ENCODE measurements around the gene EMD.

Gene EMD

DNA sequence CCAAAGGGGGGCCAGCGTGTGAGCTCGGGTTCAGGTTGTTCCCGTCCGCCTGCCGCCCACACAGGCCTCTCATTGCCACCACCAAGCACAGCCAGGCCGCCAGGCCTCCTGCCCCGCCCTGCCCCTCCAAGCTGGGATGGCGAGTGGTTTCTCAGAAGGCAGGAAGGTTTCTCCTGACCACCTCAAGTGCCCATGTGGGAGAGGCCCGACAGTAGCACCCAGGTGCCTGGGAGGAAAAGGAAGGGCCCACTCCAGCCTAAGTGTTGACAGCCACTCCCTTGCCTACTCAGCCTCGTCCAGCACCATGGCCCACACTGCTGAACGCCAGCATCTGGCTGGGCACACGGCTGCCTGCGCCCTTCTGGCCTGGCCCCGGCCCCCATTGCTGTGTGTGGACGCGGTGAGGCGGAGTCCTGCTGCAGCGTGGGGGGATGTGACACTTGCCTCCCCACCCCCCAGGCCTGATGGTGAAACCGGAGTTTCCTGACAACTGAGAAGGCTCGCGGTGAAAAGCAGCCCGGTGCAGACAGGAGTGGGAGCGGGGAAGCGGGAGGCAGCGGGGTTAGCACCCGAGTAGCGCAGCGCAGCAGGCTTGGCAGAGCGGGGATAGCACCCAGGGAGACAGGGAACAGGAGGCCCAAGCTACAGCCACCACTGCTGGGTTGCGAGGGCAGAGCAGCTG, 23.9 kb upstream of the EMD start:
- DNase-seq (ENCODE audit: low read depth in 1 of 2, low spot score in 1 of 2) = no peak

DNA sequence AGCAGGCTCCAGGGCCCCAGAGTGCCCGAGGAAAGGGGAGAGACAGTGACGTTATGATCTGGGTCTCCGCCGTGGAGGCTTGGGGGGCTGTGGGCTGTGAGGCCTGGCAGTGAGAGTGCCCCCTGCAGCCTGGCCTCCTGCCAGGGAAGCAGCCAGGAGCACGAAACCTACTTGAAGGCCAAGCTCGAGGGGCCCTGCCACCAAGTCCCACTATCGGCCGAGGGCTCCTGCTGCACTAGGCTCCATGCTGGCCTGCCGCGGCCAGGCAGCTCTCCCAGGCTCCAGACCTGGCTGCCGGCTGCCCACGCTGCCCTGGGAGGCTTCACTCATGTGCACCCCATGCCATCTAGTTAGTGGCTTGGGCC, 23.3 kb upstream of the EMD start:
- DNase-seq (ENCODE audit: low read depth in 1 of 2, low spot score in 1 of 2) = no peak

DNA sequence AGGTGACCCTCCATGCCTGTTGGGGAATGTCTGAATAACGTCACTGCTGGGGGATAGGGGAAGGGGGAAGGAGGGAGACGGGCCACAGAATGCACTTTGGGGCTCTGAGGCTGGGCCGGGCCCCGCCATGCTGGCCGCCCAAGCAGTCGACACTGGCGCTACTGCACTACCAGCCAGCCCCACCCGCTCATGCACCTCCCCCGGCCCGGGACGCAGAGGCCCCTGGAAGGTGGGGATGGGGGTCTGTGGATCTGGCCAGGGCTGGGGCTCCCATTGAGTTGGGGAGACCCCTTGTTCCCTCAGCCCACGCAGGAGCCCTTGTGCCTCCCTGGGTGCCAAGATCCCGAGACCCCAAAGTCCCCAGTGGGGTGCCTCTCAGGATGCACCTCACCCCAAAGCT, 22.5 kb upstream of the EMD start:
- no peak for DNase-seq (ENCODE audit: low read depth in 1 of 2, low spot score in 1 of 2)

DNA sequence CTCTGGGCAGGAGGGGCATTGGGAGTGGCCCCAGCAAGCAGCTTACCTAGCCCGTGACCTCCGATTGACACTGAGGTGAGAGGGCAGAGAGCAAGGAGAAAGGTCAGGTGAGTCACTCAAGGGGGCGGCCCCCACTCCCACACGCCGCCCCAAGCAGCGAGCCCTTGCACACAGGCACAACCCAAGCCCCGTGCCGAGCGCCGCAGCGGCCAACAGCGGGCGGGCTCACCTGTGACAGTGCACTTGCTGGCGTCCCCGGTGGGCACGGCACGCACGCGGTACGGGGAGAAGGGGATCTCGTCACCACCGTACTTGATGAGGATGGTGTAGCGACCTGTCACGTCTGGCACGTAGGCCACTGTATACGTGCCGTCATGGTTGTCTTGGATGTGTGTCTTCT, 21.9 kb upstream of the EMD start:
- DNase-seq (ENCODE audit: low read depth in 1 of 2, low spot score in 1 of 2) = no peak

DNA sequence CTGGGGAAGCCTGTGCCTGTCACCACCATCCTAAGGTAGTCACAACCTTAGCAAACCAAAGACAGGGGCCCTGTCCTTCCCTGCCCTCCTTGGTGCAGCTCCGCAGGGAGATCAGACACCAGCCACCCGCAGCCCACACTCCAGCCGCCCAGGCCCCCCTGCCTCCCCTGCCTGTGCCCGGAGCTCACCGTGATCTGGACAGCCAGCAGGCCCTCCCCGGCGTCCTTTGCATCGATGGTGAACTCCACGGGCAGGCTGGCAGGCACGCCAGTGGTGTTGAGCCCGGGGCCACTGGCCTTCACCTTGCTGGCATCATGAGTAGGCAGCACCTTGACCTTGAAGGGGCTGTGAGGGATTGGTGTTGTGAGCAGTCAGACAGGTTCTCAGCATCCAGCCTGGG, 21.1 kb upstream of the EMD start:
- DNase-seq (ENCODE audit: low read depth in 1 of 2, low spot score in 1 of 2) = no peak

DNA sequence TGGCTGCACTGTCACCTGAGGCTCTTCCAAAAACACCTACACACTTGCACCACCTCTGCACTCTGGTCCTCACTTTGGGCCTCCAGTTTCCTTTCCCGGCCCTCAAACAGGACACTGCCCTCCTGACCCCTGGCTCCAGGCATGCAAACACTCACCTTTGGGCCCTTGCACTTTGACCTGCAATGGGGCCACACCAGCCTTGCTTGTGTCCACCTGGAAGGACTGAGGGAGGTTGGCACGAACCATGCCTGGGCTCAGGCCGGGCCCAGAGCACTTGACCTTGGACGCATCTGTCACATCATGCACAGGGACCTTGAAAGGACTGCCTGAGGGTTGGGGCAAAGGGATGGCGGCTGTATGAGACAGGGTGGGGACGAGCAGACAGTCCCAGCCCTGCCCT, 20.3 kb upstream of the EMD start:
- no peak for DNase-seq (ENCODE audit: low read depth in 1 of 2, low spot score in 1 of 2)

DNA sequence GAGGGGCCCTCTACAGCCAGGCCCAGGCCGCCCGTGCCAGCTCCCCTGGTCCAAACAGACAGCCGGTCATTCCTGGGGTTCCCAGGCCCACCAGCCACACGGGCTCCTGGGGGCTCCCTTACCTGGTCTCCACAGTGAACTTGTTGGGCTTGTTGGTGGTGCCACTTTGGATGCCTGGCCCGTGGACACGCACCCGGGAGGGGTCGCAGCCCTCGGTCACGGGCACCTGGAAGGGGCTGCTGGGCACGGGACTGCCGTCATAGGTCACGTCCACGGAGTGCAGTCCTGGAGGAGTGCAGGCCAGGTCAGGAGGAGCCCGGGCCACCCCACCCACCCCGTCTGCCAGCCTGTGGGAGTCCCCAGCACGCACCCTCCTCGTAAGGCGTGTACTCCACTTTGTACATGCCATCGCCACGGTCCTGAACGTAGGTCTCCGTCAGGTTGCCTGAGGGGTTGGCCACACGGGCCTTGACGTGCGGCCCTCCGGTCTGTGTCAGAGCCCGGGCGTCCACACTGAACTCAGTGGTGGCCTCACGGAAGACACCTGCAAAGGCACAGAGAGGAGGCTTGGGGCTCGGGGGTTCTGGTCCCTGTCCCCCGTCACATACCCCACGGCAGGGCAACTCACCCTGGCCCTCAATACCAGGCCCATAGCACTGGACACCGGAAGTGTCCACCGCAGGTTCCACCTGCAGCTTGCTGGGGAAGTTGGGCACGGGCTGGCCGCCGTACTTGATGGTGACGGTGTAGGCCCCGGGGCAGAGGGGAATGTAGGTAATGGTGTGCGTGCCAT, 19.5 kb upstream of the EMD start:
- DNase-seq (ENCODE audit: low read depth in 1 of 2, low spot score in 1 of 2) = no peak

DNA sequence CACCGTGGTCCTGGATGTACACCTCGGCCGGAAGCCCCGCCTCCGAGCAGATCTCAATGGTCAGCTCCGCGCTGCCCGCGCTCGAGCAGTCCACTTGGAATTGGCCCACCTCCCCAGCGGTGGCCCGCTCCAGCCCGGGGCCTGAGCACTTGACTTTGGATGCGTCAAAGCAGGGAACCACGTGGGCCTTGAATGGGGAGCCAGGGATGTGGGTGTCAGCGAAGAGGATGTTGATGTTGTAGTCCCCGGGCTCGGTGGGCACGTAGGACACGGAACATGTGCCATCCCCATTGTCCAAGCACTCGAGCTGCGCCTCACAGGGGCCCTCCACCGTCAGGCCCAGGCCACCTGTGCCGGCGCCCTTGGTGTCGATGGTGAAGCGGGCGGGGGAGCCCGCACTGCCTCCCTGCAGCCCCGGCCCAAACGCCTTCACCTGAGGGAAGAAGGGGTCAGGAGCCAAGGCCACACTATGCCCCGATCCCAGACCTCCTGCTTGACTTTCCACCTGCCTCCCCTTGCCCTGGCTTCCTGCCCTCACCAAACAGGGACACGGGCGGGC, 18.9 kb upstream of the EMD start:
- DNase-seq (ENCODE audit: low read depth in 1 of 2, low spot score in 1 of 2) = no peak

DNA sequence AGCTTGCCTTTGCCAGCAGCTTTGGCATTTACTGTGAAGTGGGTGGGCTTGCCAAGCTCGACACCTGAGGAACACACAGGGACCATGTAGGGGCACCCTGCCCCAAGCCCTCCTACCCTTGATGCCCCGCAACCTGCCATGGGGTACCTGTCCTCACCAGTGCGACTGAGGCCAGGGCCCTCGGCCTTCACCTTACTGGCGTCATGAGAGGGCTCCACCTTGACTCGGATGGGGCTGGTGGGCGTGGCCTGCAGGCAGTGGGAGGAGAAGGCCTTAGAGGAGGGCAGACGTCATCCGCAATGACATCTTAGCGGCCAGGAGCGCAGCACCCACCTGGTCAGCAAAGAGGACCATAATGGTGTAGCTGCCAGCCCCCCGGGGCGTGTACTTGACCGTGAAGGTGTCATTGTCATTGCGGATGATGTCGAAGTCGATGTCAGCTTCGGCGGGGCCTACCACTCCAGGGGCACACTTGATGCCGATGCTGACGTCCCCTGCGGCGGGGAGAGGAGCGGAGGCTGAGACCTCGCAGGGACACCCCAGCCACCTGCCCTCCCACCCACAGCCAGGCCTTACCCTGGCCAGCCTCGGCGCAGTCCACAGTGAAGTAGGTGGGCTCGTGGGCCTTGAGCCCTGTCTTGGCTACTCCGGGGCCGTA, 16.9 kb upstream of the EMD start:
- DNase-seq (ENCODE audit: low read depth in 1 of 2, low spot score in 1 of 2) = no peak

DNA sequence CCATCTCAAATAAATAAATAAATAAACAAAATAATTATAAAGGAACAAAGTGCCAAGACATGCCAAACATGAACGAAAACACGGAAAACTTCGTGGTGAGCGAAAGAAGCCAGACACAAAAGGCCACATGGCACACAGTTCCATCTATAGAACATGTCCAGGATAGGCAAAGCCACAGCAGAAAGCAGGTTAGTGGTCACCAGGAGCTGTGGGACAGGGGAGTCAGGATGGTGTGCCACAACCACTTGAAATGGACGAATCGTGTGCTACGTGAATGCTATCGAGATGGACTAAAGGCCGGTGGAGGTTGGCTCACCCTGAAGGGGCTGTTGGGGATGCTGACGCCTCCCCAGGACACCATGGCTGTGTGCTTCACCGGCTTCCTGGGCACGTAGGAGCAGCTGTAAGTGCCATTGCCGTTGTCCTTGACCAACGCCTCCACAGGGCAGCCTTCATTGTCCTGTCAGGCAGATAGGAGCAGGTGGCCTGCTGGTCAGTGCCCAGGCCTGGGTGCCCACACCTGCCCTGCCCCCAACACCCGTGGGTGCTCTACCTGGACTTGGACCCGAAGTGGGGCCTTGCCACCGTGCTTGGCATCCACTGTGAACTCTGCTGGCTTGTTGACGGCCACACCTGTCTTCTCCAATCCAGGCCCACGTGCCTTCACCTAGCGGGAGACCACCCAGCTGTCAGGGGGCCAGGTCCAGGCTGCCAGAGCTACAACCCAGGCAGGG, 15.2 kb upstream of the EMD start:
- DNase-seq (ENCODE audit: low read depth in 1 of 2, low spot score in 1 of 2) = no peak

DNA sequence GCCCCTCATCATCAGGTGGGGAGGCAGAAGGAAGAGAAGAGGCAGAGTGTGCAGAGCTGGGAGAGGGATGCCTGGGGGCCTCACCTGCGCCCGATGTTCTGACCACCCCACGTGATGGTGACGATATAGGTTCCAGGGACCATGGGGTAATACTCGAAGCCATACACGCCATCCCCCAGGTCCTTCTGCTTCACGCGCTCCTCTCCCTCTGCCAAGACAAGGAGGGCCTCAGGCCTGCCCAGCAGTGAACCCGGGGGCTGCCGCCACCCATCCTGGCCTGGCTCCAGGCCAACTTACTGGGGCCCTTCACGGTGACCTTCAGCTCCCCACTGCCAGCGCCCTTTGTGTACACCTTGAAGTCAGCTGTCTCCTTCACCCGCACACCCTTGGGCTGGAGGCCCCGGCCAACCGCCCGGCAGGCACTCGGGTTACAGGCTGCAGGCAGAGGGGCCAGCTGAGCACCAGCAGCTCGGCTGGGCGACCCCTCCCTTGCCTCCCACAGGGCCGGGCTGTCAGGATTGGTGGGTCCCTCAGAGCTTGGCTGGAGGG, 14.0 kb upstream of the EMD start:
- no peak for DNase-seq (ENCODE audit: low read depth in 1 of 2, low spot score in 1 of 2)

DNA sequence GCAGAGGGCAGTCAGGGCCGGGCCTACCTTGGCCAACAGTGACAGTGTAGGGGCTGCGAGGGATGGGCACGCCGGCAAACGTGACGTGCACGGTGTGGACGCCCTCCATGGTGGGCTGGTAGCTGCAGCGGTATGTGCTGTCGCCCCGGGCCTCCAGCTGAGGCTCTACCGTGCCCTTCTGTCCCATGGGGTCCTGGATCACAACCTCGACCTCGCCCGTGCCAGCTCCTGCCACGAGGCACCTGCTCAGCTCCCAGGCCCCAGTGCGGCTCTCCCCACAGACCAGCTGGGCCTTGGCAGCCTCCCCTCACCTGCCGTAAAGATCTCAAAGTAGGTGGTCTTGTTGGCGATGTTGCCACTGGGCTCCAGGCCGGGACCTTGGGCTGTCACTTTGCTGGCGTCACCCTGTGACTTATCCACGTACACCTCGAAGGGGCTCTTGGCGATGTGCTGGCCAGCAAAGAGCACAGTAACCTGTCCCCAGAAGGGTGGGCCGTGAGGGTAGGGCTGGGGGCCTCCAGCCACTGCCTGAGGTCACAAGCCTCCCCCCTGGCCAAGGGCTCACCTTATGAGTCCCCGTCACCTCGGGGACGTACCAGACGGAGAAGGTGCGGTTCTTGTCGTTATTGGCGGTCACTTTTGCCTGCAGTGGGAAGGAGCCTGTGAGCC, 13.0 kb upstream of the EMD start:
- no peak for DNase-seq (ENCODE audit: low read depth in 1 of 2, low spot score in 1 of 2)

DNA sequence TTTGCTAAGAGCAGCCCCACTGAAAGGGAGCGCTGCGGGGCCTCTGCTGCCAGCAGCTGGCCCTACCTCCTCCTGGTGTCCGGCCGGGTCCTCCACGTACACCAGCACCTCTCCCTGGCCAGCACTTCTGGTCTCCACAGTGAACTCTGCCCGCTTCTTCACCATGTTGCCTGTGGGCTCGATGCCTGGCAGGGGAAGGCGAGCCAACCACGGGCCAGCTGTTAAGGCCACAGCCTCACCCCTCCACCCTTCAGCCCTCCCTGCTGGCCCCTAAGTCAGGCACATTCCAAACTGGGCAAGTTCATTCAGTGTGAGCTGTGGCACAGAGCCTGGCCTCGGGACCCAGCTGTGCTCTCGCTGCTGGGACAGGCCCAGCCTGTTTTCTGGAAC, 12.4 kb upstream of the EMD start:
- DNase-seq (ENCODE audit: low read depth in 1 of 2, low spot score in 1 of 2) = no peak

DNA sequence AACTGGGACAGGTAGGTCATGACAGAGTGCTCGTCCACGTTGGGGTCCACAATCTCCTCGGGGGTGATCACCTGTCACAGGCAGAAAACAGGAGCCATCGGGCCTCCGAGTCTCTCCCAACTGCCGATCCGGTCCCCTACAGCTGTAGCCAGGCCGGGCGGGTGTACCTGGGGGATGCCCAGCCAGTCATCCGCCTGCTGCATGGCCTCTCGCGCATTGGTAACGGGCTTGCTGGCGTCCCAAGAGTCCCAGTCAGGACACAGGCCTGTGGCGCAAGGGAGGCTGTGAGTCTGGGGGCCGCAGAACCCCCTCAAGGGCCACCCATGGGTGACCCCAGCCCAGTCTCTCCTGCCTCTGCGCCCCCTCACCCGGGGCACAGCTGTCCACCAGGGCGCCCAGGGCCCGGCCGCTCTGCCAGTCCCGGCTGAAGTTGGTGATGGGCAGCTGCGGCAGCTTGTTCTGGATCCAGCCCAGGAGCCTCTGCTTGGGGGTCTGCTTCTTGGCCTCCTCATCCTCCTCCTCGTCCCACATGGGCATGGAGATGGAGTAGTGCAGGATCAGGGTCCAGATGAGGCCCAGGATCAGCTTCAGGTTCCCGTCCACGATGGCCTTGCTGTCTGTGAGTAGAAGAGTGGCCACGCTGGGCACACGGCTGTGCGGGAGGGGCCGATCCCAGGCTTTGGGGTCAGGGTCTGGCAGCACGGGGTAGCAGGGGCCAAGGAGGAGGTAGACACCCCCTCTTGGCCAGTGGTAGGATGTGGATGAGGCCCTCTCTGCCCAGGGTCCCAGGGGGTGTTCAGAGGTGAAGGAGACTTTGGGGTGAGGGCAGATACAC, 11.4 kb upstream of the EMD start:
- no peak for DNase-seq (ENCODE audit: low read depth in 1 of 2, low spot score in 1 of 2)

DNA sequence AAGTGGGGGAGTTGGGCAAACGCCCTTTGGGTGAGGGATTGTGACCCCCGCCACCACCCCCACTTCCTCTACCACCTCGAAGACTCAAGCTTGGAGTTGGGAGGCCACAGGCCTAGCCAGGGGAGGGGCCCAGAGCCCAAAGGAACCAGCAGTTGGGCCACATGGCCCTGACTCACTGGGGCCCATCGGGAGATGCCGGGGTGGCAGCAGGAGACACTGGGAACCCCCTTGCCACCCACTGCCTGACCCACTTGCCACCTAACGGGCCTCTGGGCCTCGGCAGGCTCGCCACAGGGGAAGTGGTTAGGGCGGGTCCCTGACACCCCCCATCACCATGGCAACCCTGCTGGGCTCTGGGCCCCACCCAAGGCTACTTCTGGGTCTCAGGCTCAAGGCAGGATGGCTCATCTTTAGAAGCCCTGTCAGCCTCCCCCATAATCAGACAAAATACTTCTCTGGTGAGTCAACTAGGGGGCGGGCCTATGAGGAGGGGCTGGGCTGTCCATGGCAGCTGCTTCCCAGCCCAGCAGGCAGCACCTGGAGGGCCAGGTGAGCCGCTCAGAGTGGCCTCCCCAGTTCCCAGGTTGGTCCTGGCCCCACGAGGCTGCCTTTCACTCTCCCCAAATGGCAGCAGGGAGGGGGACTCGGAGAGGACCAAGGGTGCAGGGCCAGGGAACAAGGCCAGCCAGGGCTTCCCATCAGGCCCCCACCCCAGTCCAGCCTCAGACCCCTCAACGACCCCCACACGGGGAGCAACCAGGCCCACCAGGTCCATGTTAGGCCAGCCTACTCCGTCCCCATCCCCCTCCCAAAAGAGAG, 10.3 kb upstream of the EMD start:
- peak; percentile 78 to 88 for DNase-seq (ENCODE audit: low read depth in 1 of 2, low spot score in 1 of 2)

DNA sequence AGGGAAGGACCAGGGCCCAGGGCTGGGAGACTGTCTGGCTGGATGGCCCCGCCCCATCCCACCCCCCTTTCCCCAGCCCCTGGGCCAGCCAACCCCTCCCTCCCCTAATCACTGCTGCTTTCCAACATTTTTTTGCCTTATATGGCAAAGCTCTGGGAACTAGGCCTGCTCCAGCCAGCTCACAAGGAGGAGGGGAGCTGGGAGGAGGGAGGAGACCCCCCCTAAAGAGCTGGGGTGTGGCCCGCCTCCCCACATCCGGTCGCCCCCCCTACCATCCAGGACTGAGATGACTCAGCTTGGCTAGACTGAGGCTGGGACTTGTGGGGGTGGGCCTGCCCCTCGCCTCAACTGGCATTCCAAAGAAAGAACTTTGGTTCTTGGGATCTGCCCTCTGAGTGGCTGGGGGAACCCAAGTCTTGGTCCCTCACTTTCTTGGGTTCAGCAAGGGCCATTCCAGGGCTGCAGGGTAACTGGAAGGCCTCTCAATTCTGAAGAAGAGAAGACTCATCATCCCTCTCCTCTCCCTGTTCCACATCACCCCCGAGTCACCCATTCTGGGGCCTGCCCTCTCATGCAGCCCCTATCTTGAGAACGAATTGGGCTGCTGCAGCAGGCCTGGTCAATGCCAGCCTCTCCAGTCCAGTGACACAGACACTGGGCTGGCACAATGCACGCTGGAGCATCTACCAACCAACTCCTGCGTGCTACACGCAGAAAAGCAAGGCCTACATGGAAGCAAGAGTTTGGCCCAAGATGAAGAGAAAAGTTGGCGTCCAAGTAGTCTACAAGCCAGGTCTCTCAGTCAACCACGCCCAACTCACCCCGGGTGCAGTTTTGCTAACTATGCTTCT, 9.4 kb upstream of the EMD start:
- DNase-seq (ENCODE audit: low read depth in 1 of 2, low spot score in 1 of 2) = peak; percentile 41 to 56

DNA sequence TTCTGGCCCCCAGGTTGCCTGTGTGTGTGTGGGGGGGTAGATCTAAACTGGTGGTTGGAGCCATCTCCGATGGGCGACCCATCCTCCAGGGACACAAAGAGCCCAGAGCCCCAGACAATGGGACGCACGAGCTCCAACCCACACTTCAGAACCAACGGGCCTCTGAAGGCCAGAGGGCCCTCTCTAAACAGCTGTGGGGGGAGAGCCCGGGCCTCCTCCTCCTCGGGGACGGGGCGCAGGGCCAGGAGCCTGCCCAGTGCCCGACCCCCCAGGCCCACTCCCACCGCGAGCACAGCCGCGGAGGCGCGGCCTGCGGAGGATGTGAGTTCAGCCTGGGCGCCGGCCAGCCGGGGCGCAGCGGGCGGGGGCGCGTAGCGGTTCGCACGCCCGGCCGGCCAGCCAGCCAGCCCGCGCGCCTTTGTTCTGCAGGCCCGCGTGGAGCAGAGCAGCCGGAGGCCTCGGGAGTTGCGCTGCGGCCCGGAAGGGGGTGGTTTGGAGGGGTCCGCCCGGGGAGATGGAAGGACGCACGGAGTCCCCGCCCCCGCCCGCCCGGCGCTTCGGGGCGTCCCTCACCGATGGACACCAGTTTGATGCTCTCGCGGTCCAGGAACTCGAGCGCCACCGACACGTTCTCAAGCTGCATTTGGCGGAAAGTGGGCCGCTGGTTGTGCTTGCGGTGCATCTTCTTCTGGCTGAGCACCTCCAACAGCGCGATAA, 8.6 kb upstream of the EMD start:
- DNase-seq (ENCODE audit: low read depth in 1 of 2, low spot score in 1 of 2) = no peak
